Prostate gland (tissue), 2 donors: Measurements from ENCODE around the gene RNASEH2C. TPM values are rescaled to one million over a fixed set of nuclear protein-coding genes. Genes with fewer than 3 reads are reported as not detected.
"Not testable (repeated sequence)": the region's sequence is repeated elsewhere in the genome, so short reads cannot be mapped to it uniquely, and the experiment has no call there.

Experiments
- DNase-seq: peaks from one replicate; pipeline ENCODE4 v3.0.0-alpha.2; 2019; ENCODE audit warnings: low spot score
- H3K27ac ChIP-seq, 2 donors: fragments of 200-600 bp; sonication (generic); 2 replicates each; pipeline ENCODE4 v1.5.1; 2017 to 2019
- H3K27me3 ChIP-seq: fragments of 200-600 bp; sonication (generic); replicated peaks from 2 replicates; pipeline ENCODE4 v1.5.1; 2019; ENCODE audit not compliant: insufficient read depth
- H3K36me3 ChIP-seq, 2 donors: fragments of 200-600 bp; sonication (generic); 1 replicate in 1 of 2; 2 replicates in 1 of 2; pipeline versions ENCODE4 v1.5.1 to v1.8.1; 2017 to 2019
- H3K4me1 ChIP-seq: fragments of 200-600 bp; sonication (generic); replicated peaks from 2 replicates; pipeline ENCODE4 v1.5.1; 2019
- H3K4me3 ChIP-seq, 2 donors: fragments of 200-600 bp; sonication (generic); 2 replicates each; pipeline ENCODE4 v1.5.1; 2017 to 2019
- H3K9me3 ChIP-seq: fragments of 200-600 bp; sonication (generic); 2 replicates; pipeline ENCODE4 v1.5.1; 2017
- CTCF ChIP-seq, 4 experiments: fragments of 200-600 bp in 2 of 4; fragments of 450-650 bp in 2 of 4; sonication (generic) in 2 of 4; IDR thresholded peaks; 1 replicate in 3 of 4; 2 replicates in 1 of 4; pipeline ENCODE4 v1.5.1; 2016 to 2019; ENCODE audit warnings: antibody characterized with exemption in 4 of 4, mild to moderate bottlenecking in 2 of 4, moderate library complexity in 2 of 4
- POLR2A ChIP-seq: fragments of 450-650 bp; IDR thresholded peaks from one replicate; pipeline ENCODE4 v1.6.1; 2016; ENCODE audit warnings: antibody characterized with exemption, mild to moderate bottlenecking
- POLR2AphosphoS5 ChIP-seq: sonication (generic); formaldehyde crosslinking; IDR thresholded peaks from one replicate; pipeline ENCODE4 v1.6.1; 2017; ENCODE audit warnings: antibody characterized with exemption
- WGBS: methylation state at CpG from one replicate; pipeline ENCODE4 v1.1.5; 2018; 5-methylcytosine and 5-hydroxymethylcytosine counted together
- intact Hi-C: fragments of 100-400 bp; cut with DNase I; formaldehyde crosslinking; loops from one replicate; pipeline ENCODE4 v1.14.2; 2022
- total RNA-seq, 2 donors: library from RNA; depleted of rRNA; stranded (reverse); fragments of >200 nt; gene quantifications; one replicate each; pipeline ENCODE4 v1.1.0, GENCODE V29; 2016

The RNASEH2C gene
- total RNA-seq, 2 donors from 2014 or later = 78.0 to 166 TPM

GRCh38 chr11:65741185-65741584 is 20.6 kb upstream of the RNASEH2C start:
- Histone ChIP-seq H3K9me3 (no peaks in the 10 kb centered on the region), H3K4me1 (no peaks in the 10 kb centered on the region), H3K4me3 (no peak overlapping the region), H3K27me3 (no peaks in the 10 kb centered on the region), H3K36me3 (no peaks in the 10 kb centered on the region), H3K27ac (no peak overlapping the region)
- intact Hi-C loops = no loop called here
- 77% methylated on average over 8 of the region's 8 CpGs for WGBS
- no peak for DNase-seq
- no peak for TF ChIP-seq CTCF (IDR thresholded peaks at IDR 0.05)
- no peak for TF ChIP-seq POLR2A
- no peak for TF ChIP-seq POLR2AphosphoS5

GRCh38 chr11:65739022-65739421 is 18.4 kb upstream of the RNASEH2C start:
- no peak overlapping the region for H3K4me3 ChIP-seq
- intact Hi-C loops = no loop called here
- 69% methylated on average over 2 of the region's 2 CpGs for WGBS

GRCh38 chr11:65736810-65737209 is 16.2 kb upstream of the RNASEH2C start:
- TF ChIP-seq POLR2AphosphoS5 (no peak), POLR2A (no peak), CTCF (IDR thresholded peaks at IDR 0.05) (no peak)
- Histone ChIP-seq H3K9me3 (no peaks in the 10 kb centered on the region), H3K36me3 (no peaks in the 10 kb centered on the region), H3K4me3 (no peak overlapping the region), H3K4me1 (no peaks in the 10 kb centered on the region), H3K27me3 (no peaks in the 10 kb centered on the region), H3K27ac (no peak overlapping the region)
- intact Hi-C loops = no loop called here
- DNase-seq = no peak

More at GRCh38 chr11:65739022-65739421, 18.4 kb upstream of the RNASEH2C start:
- Histone ChIP-seq H3K9me3 (no peaks in the 10 kb centered on the region), H3K27ac (no peak overlapping the region), H3K4me1 (no peaks in the 10 kb centered on the region), H3K27me3 (no peaks in the 10 kb centered on the region), H3K36me3 (no peaks in the 10 kb centered on the region)
- no peak for DNase-seq
- no peak for TF ChIP-seq CTCF (IDR thresholded peaks at IDR 0.05)
- no peak for TF ChIP-seq POLR2A
- no peak for TF ChIP-seq POLR2AphosphoS5

GRCh38 chr11:65735111-65735510 is 14.5 kb upstream of the RNASEH2C start:
- intact Hi-C loops = not testable (repeated sequence)
- WGBS = 87% methylated on average over 4 of the region's 4 CpGs

GRCh38 chr11:65730461-65730860 is 9.9 kb upstream of the RNASEH2C start:
- H3K27me3 ChIP-seq = no peaks in the 10 kb centered on the region
- no peak overlapping the region for H3K27ac ChIP-seq
- H3K9me3 ChIP-seq = no peaks in the 10 kb centered on the region
- no peaks in the 10 kb centered on the region for H3K36me3 ChIP-seq
- no peaks in the 10 kb centered on the region for H3K4me1 ChIP-seq
- 39% methylated on average over 5 of the region's 5 CpGs for WGBS
- no peak for DNase-seq
- no peak overlapping the region for H3K4me3 ChIP-seq
- no peak for TF ChIP-seq CTCF (IDR thresholded peaks at IDR 0.05)
- no peak for TF ChIP-seq POLR2AphosphoS5
- TF ChIP-seq POLR2A = no peak
- intact Hi-C loops = no loop called here

More at GRCh38 chr11:65735111-65735510, 14.5 kb upstream of the RNASEH2C start:
- H3K27ac ChIP-seq, H3K4me3 ChIP-seq, H3K36me3 ChIP-seq, DNase-seq, H3K9me3 ChIP-seq, H3K27me3 ChIP-seq, H3K4me1 ChIP-seq: not testable (repeated sequence)
